ENCODE data around the gene CCDC97. TPM values are rescaled to one million over a fixed set of nuclear protein-coding genes. Genes with fewer than 3 reads are reported as not detected.
A peak's percentile ranks its signal among the peaks of the same experiment; 100 is the strongest.

The CCDC97 gene
- total RNA-seq, 1 donor from 2014 or later = 31.9 TPM

DNA sequence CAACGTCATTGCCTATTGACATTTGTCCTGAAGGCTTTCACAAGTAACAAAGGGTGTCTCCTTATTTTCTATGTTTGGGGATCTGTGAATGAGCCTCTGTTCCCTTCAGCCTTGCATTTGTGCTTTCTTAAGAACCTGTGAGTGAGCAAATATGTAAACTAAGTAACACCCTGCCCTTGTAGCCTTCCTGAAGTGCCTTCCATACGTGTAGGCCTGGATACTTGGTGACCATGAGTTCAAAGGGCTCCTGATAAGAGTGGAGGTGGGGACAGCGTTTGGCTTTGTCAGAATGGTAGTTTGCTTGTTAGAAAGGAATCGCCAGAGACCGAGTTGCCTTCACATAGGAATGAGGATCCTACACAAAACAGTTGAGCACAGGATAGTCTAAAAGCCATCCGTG lies 14.5 kb upstream of the CCDC97 start:
- intact Hi-C loops (cut with DNase I) = no loop called here
- no peaks in the 10 kb centered on the region for H3K27me3 ChIP-seq
- ATAC-seq = peak; percentile 55
- H3K27ac ChIP-seq = no peak overlapping the region
- no peak for TF ChIP-seq CTCF (IDR thresholded peaks at IDR 0.05)
- H3K4me3 ChIP-seq = no peak overlapping the region
- H3K4me1 ChIP-seq = peaks cover 47% of the 10 kb centered on the region
- H3K36me3 ChIP-seq = peaks cover 76% of the 10 kb centered on the region
- no peak for DNase-seq
- no peaks in the 10 kb centered on the region for H3K9me3 ChIP-seq

DNA sequence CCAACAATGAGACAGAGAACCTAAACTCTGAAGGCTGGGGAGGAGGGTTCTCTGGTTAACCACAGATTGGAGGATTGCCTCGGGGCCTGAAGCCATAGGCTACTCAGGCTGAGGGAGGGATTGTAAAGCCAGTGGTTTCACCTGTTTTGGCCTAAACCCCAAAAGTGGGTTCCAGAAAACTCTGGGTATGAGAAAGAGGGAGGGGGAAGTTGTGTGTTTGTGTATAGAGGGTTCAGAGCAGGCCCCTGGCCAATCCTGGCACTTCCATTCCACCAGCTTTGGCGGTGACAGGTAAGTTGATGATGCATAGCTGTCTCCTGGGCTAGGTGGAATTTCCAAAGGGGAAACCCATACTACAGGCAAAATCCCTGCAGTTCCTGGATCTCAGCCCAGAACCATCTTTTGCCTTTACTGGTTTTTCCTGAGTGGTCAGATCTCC lies 13.5 kb upstream of the CCDC97 start:
- intact Hi-C loops (cut with DNase I) = no loop called here
- no peak for DNase-seq
- Histone ChIP-seq H3K27ac (peak overlapping the region; percentile 82), H3K9me3 (no peaks in the 10 kb centered on the region), H3K4me1 (peaks cover 53% of the 10 kb centered on the region), H3K36me3 (peaks cover 76% of the 10 kb centered on the region), H3K27me3 (no peaks in the 10 kb centered on the region), H3K4me3 (no peak overlapping the region)
- ATAC-seq = no peak
- TF ChIP-seq CTCF (IDR thresholded peaks at IDR 0.05) = no peak

DNA sequence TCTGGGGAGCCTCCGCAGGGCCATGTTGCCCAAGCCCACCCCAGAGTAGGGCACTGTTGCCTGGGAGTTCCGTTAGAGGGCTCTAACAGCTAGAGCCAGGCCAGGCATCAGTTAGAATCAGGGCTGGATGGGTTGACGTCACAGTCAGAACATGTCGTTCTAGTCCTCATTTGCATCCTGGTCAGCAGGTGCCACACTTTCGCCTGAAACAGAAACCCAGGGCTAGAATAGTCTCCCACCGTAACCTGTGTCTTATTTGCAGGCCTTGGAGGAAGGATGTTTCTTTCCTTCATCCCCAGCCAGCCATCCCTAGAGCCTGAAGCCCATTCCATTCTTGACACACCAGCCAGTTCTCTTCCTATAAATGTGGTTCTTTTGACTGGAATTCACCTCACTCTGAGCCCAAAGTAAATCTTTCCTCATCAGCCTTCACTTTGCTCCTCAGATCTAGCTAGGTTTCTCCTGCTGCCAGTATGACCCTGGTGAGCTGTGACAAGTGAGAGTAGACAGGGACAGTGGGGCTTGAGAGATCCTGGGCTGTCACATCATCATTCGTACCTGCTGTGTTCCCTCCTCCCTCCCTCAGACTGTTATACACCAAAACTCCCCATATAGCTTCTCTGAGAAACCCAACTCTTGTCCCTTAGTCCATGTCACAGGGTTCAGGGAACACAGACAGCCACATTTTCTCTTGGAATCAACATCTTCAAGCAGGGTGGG lies 12.2 kb upstream of the CCDC97 start:
- peaks cover 53% of the 10 kb centered on the region for H3K4me1 ChIP-seq
- peak overlapping the region; percentile 82 for H3K27ac ChIP-seq
- ATAC-seq = no peak
- no peaks in the 10 kb centered on the region for H3K27me3 ChIP-seq
- no peak for DNase-seq
- TF ChIP-seq CTCF (IDR thresholded peaks at IDR 0.05) = no peak
- no peaks in the 10 kb centered on the region for H3K9me3 ChIP-seq
- no peak overlapping the region for H3K4me3 ChIP-seq
- intact Hi-C loops (cut with DNase I) = no loop called here
- H3K36me3 ChIP-seq = peaks cover 76% of the 10 kb centered on the region

GRCh38 chr19:41298348-41298964 lies 11.5 kb upstream of the CCDC97 start:
- DNase-seq = peak; percentile 88
- TF ChIP-seq CTCF (IDR thresholded peaks at IDR 0.05) = no peak
- peak; percentile 84 for ATAC-seq
- H3K9me3 ChIP-seq = no peaks in the 10 kb centered on the region
- intact Hi-C loops (cut with DNase I) = no loop called here
- peaks cover 53% of the 10 kb centered on the region for H3K4me1 ChIP-seq
- no peak overlapping the region for H3K4me3 ChIP-seq
- no peaks in the 10 kb centered on the region for H3K27me3 ChIP-seq
- peak overlapping the region; percentile 82 for H3K27ac ChIP-seq
- peaks cover 76% of the 10 kb centered on the region for H3K36me3 ChIP-seq

GRCh38 chr19:41299046-41299754 lies 10.8 kb upstream of the CCDC97 start:
- ATAC-seq (peak; percentile 51), DNase-seq (no peak)
- H3K9me3 ChIP-seq = no peaks in the 10 kb centered on the region
- TF ChIP-seq CTCF (IDR thresholded peaks at IDR 0.05) = no peak
- intact Hi-C loops (cut with DNase I) = no loop called here
- H3K36me3 ChIP-seq = peaks cover 76% of the 10 kb centered on the region
- H3K4me3 ChIP-seq = no peak overlapping the region
- H3K27me3 ChIP-seq = no peaks in the 10 kb centered on the region
- H3K27ac ChIP-seq = peak overlapping the region; percentile 82
- peaks cover 53% of the 10 kb centered on the region for H3K4me1 ChIP-seq
